ENCODE measurements around the gene MSLN. TPM values are rescaled to one million over a fixed set of nuclear protein-coding genes. Genes with fewer than 3 reads are reported as not detected.
A peak's percentile ranks its signal among the peaks of the same experiment; 100 is the strongest.

MSLN gene
- total and polyA plus RNA-seq, 9 of the 15 experiments (the other 6 are each of a cell fraction or from before 2014, with no cell fraction given): not detected

- no peaks in the 10 kb centered on the region for H3K27me3 ChIP-seq (ENCODE audit: control insufficient read depth in 2 of 2, insufficient read depth in 2 of 2, low read length in 2 of 2)
- H3K27ac ChIP-seq (ENCODE audit: extremely low read depth, low read depth, low read length): peak overlapping the region; percentile 35; the same call in 2 of the 3 replicates
- H3K4me1 ChIP-seq (replicated peaks in 1 of 2; ENCODE audit: control insufficient read depth in 2 of 2, insufficient read depth in 2 of 2, low read length in 2 of 2): peaks cover 12 to 85% of the 10 kb centered on the region in 2 experiments; a peak in 4 of 5 replicates
- in situ Hi-C loops (cut with MboI) (loop anchor here (10.0 kb wide), 1 partner anchor 339 kb away; no protein-coding TSS in a partner anchor), intact Hi-C loops (cut with micrococcal nuclease) (loop anchor here (2.0 kb wide), 1 partner anchor 13 kb away; no protein-coding TSS in a partner anchor)
- peak; percentile 58 to 70 (median 64) for DNase-seq (ENCODE audit: extremely low read depth in 1 of 4, low spot score in 3 of 4)
- CTCF ChIA-PET (ENCODE audit: low intra/inter-chr PET ratio): interaction anchor here (0.9 to 1.3 kb wide), 2 partner anchors 25 to 70 kb away, joined by 3 to 9 read pairs; partner anchors contain the start of gene CIAO3
- peaks cover 19% of the 10 kb centered on the region; the same call in 2 of the 3 replicates for H3K36me3 ChIP-seq (ENCODE audit: control insufficient read depth, insufficient read depth, low read length)
- ATAC-seq: peak; percentile 48
- H2AFZ ChIP-seq (ENCODE audit: low read depth, low read length): peak overlapping the region; percentile 75
- H3K9ac ChIP-seq (ENCODE audit: insufficient read depth in 1 of 2, low read depth in 2 of 2, low read length in 2 of 2): peak overlapping the region; percentile 42 to 92; a peak in 3 of 4 replicates
- H4K20me1 ChIP-seq (replicated peaks; ENCODE audit: control insufficient read depth, insufficient read depth, low read length): no peaks in the 10 kb centered on the region; the same call in 1 of the 2 replicates
- peaks cover 28% of the 10 kb centered on the region for H3K79me2 ChIP-seq (ENCODE audit: control insufficient read depth, insufficient read depth, low read length)
- peaks cover 3% of the 10 kb centered on the region for H3K9me1 ChIP-seq (ENCODE audit: control insufficient read depth, insufficient read depth, low read length)
- POLR2A ChIA-PET: interaction anchor here (0.6 to 1.7 kb wide), 12 partner anchors 9 to 346 kb away, joined by 3 to 5 read pairs (median 4); partner anchors contain the start of genes CCDC78, CHTF18, RPUSD1 and WDR24
- H3K9me3 ChIP-seq (replicated peaks; ENCODE audit: control insufficient read depth, insufficient read depth, low read depth, low read length): no peaks in the 10 kb centered on the region
- FAIRE-seq: peak; percentile 35
- peak overlapping the region; percentile 77 for H3K4me2 ChIP-seq (ENCODE audit: insufficient read depth, low read length)
- under 1% methylated on average over 33 of the region's 74 CpGs for WGBS (ENCODE audit: insufficient coverage, low coverage, missing lambda C conversion rate)
- BruUV-seq (replicated peaks): no TSS peak
- H3K4me3 ChIP-seq: peak overlapping the region; percentile 68
- TF ChIP-seq, protein P1, sequence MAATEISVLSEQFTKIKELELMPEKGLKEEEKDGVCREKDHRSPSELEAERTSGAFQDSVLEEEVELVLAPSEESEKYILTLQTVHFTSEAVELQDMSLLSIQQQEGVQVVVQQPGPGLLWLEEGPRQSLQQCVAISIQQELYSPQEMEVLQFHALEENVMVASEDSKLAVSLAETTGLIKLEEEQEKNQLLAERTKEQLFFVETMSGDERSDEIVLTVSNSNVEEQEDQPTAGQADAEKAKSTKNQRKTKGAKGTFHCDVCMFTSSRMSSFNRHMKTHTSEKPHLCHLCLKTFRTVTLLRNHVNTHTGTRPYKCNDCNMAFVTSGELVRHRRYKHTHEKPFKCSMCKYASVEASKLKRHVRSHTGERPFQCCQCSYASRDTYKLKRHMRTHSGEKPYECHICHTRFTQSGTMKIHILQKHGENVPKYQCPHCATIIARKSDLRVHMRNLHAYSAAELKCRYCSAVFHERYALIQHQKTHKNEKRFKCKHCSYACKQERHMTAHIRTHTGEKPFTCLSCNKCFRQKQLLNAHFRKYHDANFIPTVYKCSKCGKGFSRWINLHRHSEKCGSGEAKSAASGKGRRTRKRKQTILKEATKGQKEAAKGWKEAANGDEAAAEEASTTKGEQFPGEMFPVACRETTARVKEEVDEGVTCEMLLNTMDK (IDR thresholded peaks at IDR 0.05; ENCODE audit: borderline replicate concordance, insufficient read depth, low read depth, low read length, poor library complexity, severe bottlenecking): peak; percentile 19
- TF ChIP-seq CTCF (IDR thresholded peaks at IDR 0.05 in 2 of 3, conservative IDR thresholded peaks at IDR 0.05 in 1 of 3; ENCODE audit: insufficient read depth in 2 of 3, low read depth in 1 of 3, low read length in 3 of 3): peak; percentile 26 to 76 (median 56); a peak in 4 of 6 replicates
- TF ChIP-seq NFATC3 (IDR thresholded peaks at IDR 0.05): no peak
- TF ChIP-seq SMARCB1 (IDR thresholded peaks at IDR 0.05; ENCODE audit: insufficient read length, low read depth): no peak
- peak; percentile 60 for TF ChIP-seq MAX (CRISPR knock-in tag; IDR thresholded peaks at IDR 0.05)
- TF ChIP-seq ZNF143 (CRISPR knock-in tag; IDR thresholded peaks at IDR 0.05): no peak
- TF ChIP-seq SREBF1 (IDR thresholded peaks at IDR 0.05; ENCODE audit: borderline replicate concordance, low read depth, low read length): no peak
- TF ChIP-seq RBM22 (IDR thresholded peaks at IDR 0.05; ENCODE audit: low read depth, low read length, poor library complexity, severe bottlenecking): no peak
- TF ChIP-seq PKNOX1 (IDR thresholded peaks at IDR 0.05): no peak
- TF ChIP-seq ZZZ3 (IDR thresholded peaks at IDR 0.05): no peak
- TF ChIP-seq ZBTB7A (IDR thresholded peaks at IDR 0.05; ENCODE audit: borderline replicate concordance, control insufficient read depth, low read depth, low read length): peak; percentile 75; the same call in 1 of the 2 replicates
- peak; percentile 24 for TF ChIP-seq HNRNPLL (IDR thresholded peaks at IDR 0.05; ENCODE audit: low read depth, low read length, poor library complexity, severe bottlenecking)
- peak; percentile 82 for TF ChIP-seq GATAD2B (IDR thresholded peaks at IDR 0.05; ENCODE audit: borderline replicate concordance)
- TF ChIP-seq KDM5B (IDR thresholded peaks at IDR 0.05; ENCODE audit: insufficient replicate concordance, low read depth, low read length): peak; percentile 52
Measured at GRCh38 chr16:715477-716199, 44.9 kb upstream of the MSLN start.
